ENCODE data around the gene ANAPC13.

Gene ANAPC13

GRCh38 chr3:134446800-134447199 is 39.0 kb downstream of the ANAPC13 start:
- Histone ChIP-seq H3F3A (ENCODE audit: insufficient read depth) (no peaks in the 10 kb centered on the region), H4K20me1 (ENCODE audit: low read depth, low read length) (no peaks in the 10 kb centered on the region), H3K9ac (ENCODE audit: low read length) (no peak overlapping the region), H3K27me3 (ENCODE audit: low read length) (no peaks in the 10 kb centered on the region), H3K27ac (ENCODE audit: low read depth, low read length) (no peak overlapping the region), H3K9me2 (replicated peaks; ENCODE audit: insufficient read depth, low read length) (no peaks in the 10 kb centered on the region), H3K4me3 (ENCODE audit: insufficient read depth, low read length, poor library complexity, severe bottlenecking) (no peak overlapping the region), H3K4me2 (ENCODE audit: low read depth, low read length, poor library complexity, severe bottlenecking) (no peak overlapping the region), H3K9me3 (ENCODE audit: insufficient read depth, low read length) (no peaks in the 10 kb centered on the region), H3K79me2 (ENCODE audit: insufficient read depth, low read length) (no peaks in the 10 kb centered on the region), H3K36me3 (ENCODE audit: low read length) (no peaks in the 10 kb centered on the region), H2AFZ (ENCODE audit: low read depth, low read length, severe bottlenecking) (no peak overlapping the region)
- no peak for TF ChIP-seq EZH2phosphoT487 (conservative IDR thresholded peaks at IDR 0.05; ENCODE audit: low read length)
- TF ChIP-seq CTCF (IDR thresholded peaks at IDR 0.05; ENCODE audit: insufficient read depth, low read length, poor library complexity, severe bottlenecking) = no peak

DNA sequence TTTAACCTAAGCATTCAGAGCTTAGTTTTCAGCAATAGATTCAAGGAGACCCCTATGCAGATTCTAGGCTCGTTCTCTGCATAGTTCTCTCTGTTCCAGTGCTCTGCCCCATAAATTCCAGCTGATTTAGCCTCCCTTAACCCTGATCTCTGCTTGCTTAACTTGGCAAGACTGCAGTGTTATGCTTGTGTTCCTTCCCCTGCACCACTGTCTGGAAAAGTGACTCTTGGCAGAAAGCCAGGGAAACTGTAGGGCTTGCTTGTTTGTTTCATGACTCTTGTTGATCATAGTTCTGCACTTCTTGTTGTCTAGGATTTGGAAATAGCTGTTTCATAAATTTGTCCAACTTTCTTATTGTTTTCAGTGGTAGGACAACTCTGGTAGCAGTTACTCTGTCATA is 40.1 kb downstream of the ANAPC13 start:
- H3K27me3 ChIP-seq (ENCODE audit: low read length) = no peaks in the 10 kb centered on the region
- no peaks in the 10 kb centered on the region for H3K36me3 ChIP-seq (ENCODE audit: low read length)
- no peak overlapping the region for H3K4me2 ChIP-seq (ENCODE audit: low read depth, low read length, poor library complexity, severe bottlenecking)
- no peak for TF ChIP-seq CTCF (IDR thresholded peaks at IDR 0.05; ENCODE audit: insufficient read depth, low read length, poor library complexity, severe bottlenecking)
- no peak for TF ChIP-seq EZH2phosphoT487 (conservative IDR thresholded peaks at IDR 0.05; ENCODE audit: low read length)
- H2AFZ ChIP-seq (ENCODE audit: low read depth, low read length, severe bottlenecking) = no peak overlapping the region
- H3K27ac ChIP-seq (ENCODE audit: low read depth, low read length) = no peak overlapping the region
- no peak overlapping the region for H3K4me3 ChIP-seq (ENCODE audit: insufficient read depth, low read length, poor library complexity, severe bottlenecking)
- no peaks in the 10 kb centered on the region for H3K9me2 ChIP-seq (replicated peaks; ENCODE audit: insufficient read depth, low read length)
- no peak overlapping the region for H3K9ac ChIP-seq (ENCODE audit: low read length)
- no peaks in the 10 kb centered on the region for H4K20me1 ChIP-seq (ENCODE audit: low read depth, low read length)
- no peaks in the 10 kb centered on the region for H3K9me3 ChIP-seq (ENCODE audit: insufficient read depth, low read length)
- H3K79me2 ChIP-seq (ENCODE audit: insufficient read depth, low read length) = no peaks in the 10 kb centered on the region
- no peaks in the 10 kb centered on the region for H3F3A ChIP-seq (ENCODE audit: insufficient read depth)

GRCh38 chr3:134445095-134445494 is 40.7 kb downstream of the ANAPC13 start:
- H3K9me2 ChIP-seq (replicated peaks; ENCODE audit: insufficient read depth, low read length) = no peaks in the 10 kb centered on the region

More at GRCh38 chr3:134445095-134445494, 40.7 kb downstream of the ANAPC13 start:
- H3K27me3 ChIP-seq (ENCODE audit: low read length) = no peaks in the 10 kb centered on the region
- H3K4me3 ChIP-seq (ENCODE audit: insufficient read depth, low read length, poor library complexity, severe bottlenecking) = no peak overlapping the region
- H3K4me2 ChIP-seq (ENCODE audit: low read depth, low read length, poor library complexity, severe bottlenecking) = no peak overlapping the region
- no peak overlapping the region for H3K9ac ChIP-seq (ENCODE audit: low read length)
- no peaks in the 10 kb centered on the region for H3K36me3 ChIP-seq (ENCODE audit: low read length)
- H3F3A ChIP-seq (ENCODE audit: insufficient read depth) = no peaks in the 10 kb centered on the region
- H4K20me1 ChIP-seq (ENCODE audit: low read depth, low read length) = no peaks in the 10 kb centered on the region
- H2AFZ ChIP-seq (ENCODE audit: low read depth, low read length, severe bottlenecking) = no peak overlapping the region
- H3K27ac ChIP-seq (ENCODE audit: low read depth, low read length) = no peak overlapping the region
- no peak for TF ChIP-seq CTCF (IDR thresholded peaks at IDR 0.05; ENCODE audit: insufficient read depth, low read length, poor library complexity, severe bottlenecking)
- no peak for TF ChIP-seq EZH2phosphoT487 (conservative IDR thresholded peaks at IDR 0.05; ENCODE audit: low read length)
- H3K9me3 ChIP-seq (ENCODE audit: insufficient read depth, low read length) = no peaks in the 10 kb centered on the region
- H3K79me2 ChIP-seq (ENCODE audit: insufficient read depth, low read length) = no peaks in the 10 kb centered on the region
